ENCODE results near the gene KRTAP4-16.
"Not testable (repeated sequence)": the region's sequence is repeated elsewhere in the genome, so short reads cannot be mapped to it uniquely, and the experiment has no call there.

DNA sequence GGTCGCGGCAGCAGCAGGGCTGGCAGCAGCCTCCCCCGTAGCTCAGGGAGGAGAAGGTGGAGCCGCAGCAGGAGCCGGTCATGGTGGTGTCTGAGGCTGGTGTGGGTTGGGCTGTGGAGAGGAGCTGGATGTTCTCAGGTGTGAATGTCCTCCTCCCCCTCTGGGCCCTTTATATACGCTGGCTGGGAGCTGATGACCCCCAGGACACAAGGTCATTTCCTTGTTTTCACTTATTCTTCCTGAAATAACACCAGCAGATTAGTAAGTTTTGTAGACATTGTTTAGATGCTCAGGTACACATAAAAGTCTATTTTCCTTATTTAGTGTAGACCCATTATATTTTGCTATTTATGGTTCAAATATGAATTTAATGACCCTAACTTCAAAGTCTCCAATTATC lies 46.9 kb downstream of the KRTAP4-16 start, which contains the start of gene KRTAP2-2:
- TF ChIP-seq POLR2AphosphoS5, CTCF, POLR2A, EP300 (IDR thresholded peaks at IDR 0.05): not testable (repeated sequence)

All from stomach (tissue), 4 donors.